Keratinocyte (primary cell): ENCODE measurements around the gene DCPS. TPM values are rescaled to one million over a fixed set of nuclear protein-coding genes. Genes with fewer than 3 reads are reported as not detected.

Experiments
- DNase-seq: peaks from one replicate; pipeline ENCODE4 v3.0.0-alpha.2; 2011; ENCODE audit warnings: low read depth, missing footprints, low spot score
- FAIRE-seq: peaks from 2 replicates; lab custom pipeline; 2011; peaks lifted over from hg19 to GRCh38; lab: Jason Lieb, UNC
- H2AFZ ChIP-seq: 2 replicates; pipeline ENCODE4 v1.6.0; 2012; ENCODE audit warnings: low read length, control low read depth, inconsistent platforms; ENCODE audit not compliant: control insufficient read depth
- H3K27ac ChIP-seq: 2 replicates; pipeline ENCODE4 v1.5.1; 2011; ENCODE audit warnings: low read length; ENCODE audit not compliant: control insufficient read depth, insufficient read depth
- H3K27me3 ChIP-seq: 3 replicates; pipeline ENCODE4 v1.6.0; 2011; ENCODE audit warnings: low read length; ENCODE audit not compliant: control insufficient read depth, insufficient read depth; ENCODE audit errors: extremely low read depth
- H3K36me3 ChIP-seq, 2 experiments: 2 replicates in 1 of 2; 3 replicates in 1 of 2; pipeline ENCODE4 v1.5.1; 2011; ENCODE audit warnings: low read length in 2 of 2, mild to moderate bottlenecking in 1 of 2; ENCODE audit not compliant: control insufficient read depth in 2 of 2, insufficient read depth in 2 of 2; ENCODE audit errors: extremely low read depth in 1 of 2
- H3K4me1 ChIP-seq: 3 replicates; pipeline ENCODE4 v1.5.1; 2011; ENCODE audit warnings: low read length; ENCODE audit not compliant: control insufficient read depth, insufficient read depth; ENCODE audit errors: extremely low read depth
- H3K4me2 ChIP-seq: 3 replicates; pipeline ENCODE4 v1.6.0; 2011; ENCODE audit warnings: low read depth, low read length; ENCODE audit not compliant: control insufficient read depth, insufficient read depth; ENCODE audit errors: extremely low read depth
- H3K4me3 ChIP-seq, 3 experiments: fragments of 200-600 bp in 1 of 3; sonication (generic) in 1 of 3; 2 replicates in 2 of 3; 3 replicates in 1 of 3; pipeline ENCODE4 v1.5.1; 2011 to 2016; ENCODE audit warnings: low read length in 3 of 3, mild to moderate bottlenecking in 3 of 3, control low read depth in 2 of 3, inconsistent platforms in 1 of 3, low read depth in 1 of 3, mixed read lengths in 1 of 3, mixed run types in 1 of 3, moderate library complexity in 1 of 3; ENCODE audit not compliant: control insufficient read depth in 2 of 3, insufficient read depth in 2 of 3; ENCODE audit errors: extremely low read depth in 1 of 3
- H3K79me2 ChIP-seq: 2 replicates; pipeline ENCODE4 v1.6.0; 2012; ENCODE audit warnings: low read length; ENCODE audit not compliant: control insufficient read depth, insufficient read depth
- H3K9ac ChIP-seq: 3 replicates; pipeline ENCODE4 v1.6.0; 2011; ENCODE audit warnings: low read length; ENCODE audit not compliant: control insufficient read depth, insufficient read depth; ENCODE audit errors: extremely low read depth
- H3K9me1 ChIP-seq: 3 replicates; pipeline ENCODE4 v1.6.0; 2011; ENCODE audit warnings: low read length; ENCODE audit not compliant: control insufficient read depth, insufficient read depth; ENCODE audit errors: extremely low read depth
- H3K9me3 ChIP-seq: 2 replicates; pipeline ENCODE4 v1.5.1; 2012; ENCODE audit warnings: low read depth, low read length; ENCODE audit not compliant: control insufficient read depth
- H4K20me1 ChIP-seq: 3 replicates; pipeline ENCODE4 v1.6.0; 2011; ENCODE audit warnings: low read length; ENCODE audit not compliant: control insufficient read depth, insufficient read depth; ENCODE audit errors: extremely low read depth
- EZH2 ChIP-seq: IDR thresholded peaks from one replicate; pipeline ENCODE4 v1.6.1; 2012; ENCODE audit warnings: inconsistent platforms, mild to moderate bottlenecking, low read length, moderate library complexity
- dilution Hi-C: fragments of 300-500 bp; cut with MboI; formaldehyde crosslinking; loops from one replicate; pipeline ENCODE4 v1.7.0; 2020; ENCODE audit warnings: low sequenced_read_pairs; ENCODE audit not compliant: extremely low pct_ligation_motif_present
- polyA plus RNA-seq, 5 experiments: library from polyadenylated mRNA; depleted of rRNA in 3 of 5; stranded (reverse) in 3 of 5; stranded (forward) in 1 of 5; unstranded in 1 of 5; fragments of >200 nt; gene quantifications; 1 replicate in 1 of 5; 2 replicates in 3 of 5; 3 replicates in 1 of 5; pipeline versions ENCODE4 v1.2.1 to v1.2.3, GENCODE V29; 2011 to 2012; ENCODE audit warnings: missing spikeins in 2 of 5, low read depth in 1 of 5, low replicate concordance in 1 of 5
- TF ChIP-seq, protein P1 (sequence below), 3 experiments: IDR thresholded peaks in 1 of 3; conservative IDR thresholded peaks in 1 of 3; optimal IDR thresholded peaks in 1 of 3; 2 replicates in 2 of 3; 3 replicates in 1 of 3; pipeline versions ENCODE3 to v1.5.1; 2011; ENCODE audit warnings: low read length in 3 of 3, mild to moderate bottlenecking in 3 of 3, moderate library complexity in 2 of 3, control low read depth in 1 of 3, inconsistent platforms in 1 of 3; ENCODE audit not compliant: insufficient read depth in 2 of 3; ENCODE audit errors: extremely low read depth in 1 of 3

The DCPS gene
- polyA plus RNA-seq, 1 donor (not counting 4 experiments of a cell fraction or from before 2014, with no cell fraction given), result 31.3 TPM

- Histone ChIP-seq H3K9me1 (no peaks in the 10 kb centered on the region), H4K20me1 (no peaks in the 10 kb centered on the region), H2AFZ (peak overlapping the region; percentile 5), H3K36me3 (no peaks in the 10 kb centered on the region), H3K4me2 (peak overlapping the region; percentile 88), H3K4me1 (peaks cover 30% of the 10 kb centered on the region), H3K4me3 (no peak overlapping the region), H3K27me3 (no peaks in the 10 kb centered on the region), H3K9ac (peak overlapping the region; percentile 51), H3K79me2 (no peaks in the 10 kb centered on the region), H3K9me3 (no peaks in the 10 kb centered on the region), H3K27ac (peak overlapping the region; percentile 76)
- FAIRE-seq (peak; percentile 52), DNase-seq (no peak)
- TF ChIP-seq EZH2, result no peak
- TF ChIP-seq, protein P1, sequence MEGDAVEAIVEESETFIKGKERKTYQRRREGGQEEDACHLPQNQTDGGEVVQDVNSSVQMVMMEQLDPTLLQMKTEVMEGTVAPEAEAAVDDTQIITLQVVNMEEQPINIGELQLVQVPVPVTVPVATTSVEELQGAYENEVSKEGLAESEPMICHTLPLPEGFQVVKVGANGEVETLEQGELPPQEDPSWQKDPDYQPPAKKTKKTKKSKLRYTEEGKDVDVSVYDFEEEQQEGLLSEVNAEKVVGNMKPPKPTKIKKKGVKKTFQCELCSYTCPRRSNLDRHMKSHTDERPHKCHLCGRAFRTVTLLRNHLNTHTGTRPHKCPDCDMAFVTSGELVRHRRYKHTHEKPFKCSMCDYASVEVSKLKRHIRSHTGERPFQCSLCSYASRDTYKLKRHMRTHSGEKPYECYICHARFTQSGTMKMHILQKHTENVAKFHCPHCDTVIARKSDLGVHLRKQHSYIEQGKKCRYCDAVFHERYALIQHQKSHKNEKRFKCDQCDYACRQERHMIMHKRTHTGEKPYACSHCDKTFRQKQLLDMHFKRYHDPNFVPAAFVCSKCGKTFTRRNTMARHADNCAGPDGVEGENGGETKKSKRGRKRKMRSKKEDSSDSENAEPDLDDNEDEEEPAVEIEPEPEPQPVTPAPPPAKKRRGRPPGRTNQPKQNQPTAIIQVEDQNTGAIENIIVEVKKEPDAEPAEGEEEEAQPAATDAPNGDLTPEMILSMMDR (optimal IDR thresholded peaks at IDR 0.05 in 1 of 3, IDR thresholded peaks at IDR 0.05 in 1 of 3, conservative IDR thresholded peaks at IDR 0.05 in 1 of 3; ENCODE audit: extremely low read depth in 1 of 3, insufficient read depth in 2 of 3, low read length in 3 of 3), result no peak
- dilution Hi-C loops, result no loop called here
Observed at GRCh38 chr11:126319374-126319740, 15.5 kb downstream of the DCPS start.

- TF ChIP-seq, protein P1 (optimal IDR thresholded peaks at IDR 0.05 in 1 of 3, IDR thresholded peaks at IDR 0.05 in 1 of 3, conservative IDR thresholded peaks at IDR 0.05 in 1 of 3; ENCODE audit: extremely low read depth in 1 of 3, insufficient read depth in 2 of 3, low read length in 3 of 3), result no peak
- no peak for TF ChIP-seq EZH2
- Histone ChIP-seq H3K4me2 (no peak overlapping the region), H3K9me1 (no peaks in the 10 kb centered on the region), H3K9ac (no peak overlapping the region), H3K27me3 (no peaks in the 10 kb centered on the region), H3K4me3 (no peak overlapping the region), H3K27ac (no peak overlapping the region), H3K79me2 (no peaks in the 10 kb centered on the region), H3K4me1 (peaks cover 21% of the 10 kb centered on the region), H2AFZ (no peak overlapping the region), H4K20me1 (no peaks in the 10 kb centered on the region), H3K36me3 (no peaks in the 10 kb centered on the region), H3K9me3 (no peaks in the 10 kb centered on the region)
- dilution Hi-C loops, result no loop called here
- DNase-seq (no peak), FAIRE-seq (no peak)
Observed at GRCh38 chr11:126322996-126323395, 19.1 kb downstream of the DCPS start.
